WERI-Rb-1 (cell line): ENCODE data around the gene USE1.

ENCODE experiments used
- DNase-seq: peaks from one replicate; pipeline ENCODE4 v3.0.0-alpha.2; 2020
- H3K27ac ChIP-seq: fragments of 250-450 bp; sonication (Bioruptor Pico); 2 replicates; pipeline ENCODE4 v1.5.1; 2020; ENCODE audit warnings: mild to moderate bottlenecking, moderate library complexity
- H3K27me3 ChIP-seq: fragments of 250-450 bp; sonication (Bioruptor Pico); 2 replicates; pipeline ENCODE4 v1.5.1; 2021; ENCODE audit warnings: mild to moderate bottlenecking, low read depth, moderate library complexity; ENCODE audit not compliant: insufficient read depth, severe bottlenecking
- H3K36me3 ChIP-seq: fragments of 250-450 bp; sonication (Bioruptor Pico); 2 replicates; pipeline ENCODE4 v1.5.1; 2020; ENCODE audit warnings: mild to moderate bottlenecking, moderate library complexity
- H3K4me3 ChIP-seq: 2 replicates; pipeline ENCODE4 v1.5.1; 2011; ENCODE audit warnings: low read depth, mild to moderate bottlenecking, control low read depth, low read length
- H3K9me3 ChIP-seq: fragments of 250-450 bp; sonication (Bioruptor Pico); 2 replicates; pipeline ENCODE4 v1.5.1; 2021; ENCODE audit warnings: mild to moderate bottlenecking, moderate library complexity; ENCODE audit not compliant: severe bottlenecking
- TF ChIP-seq, protein P1 (sequence below): IDR thresholded peaks from 2 replicates; pipeline ENCODE4 v1.5.1; 2011; ENCODE audit warnings: low read depth, mild to moderate bottlenecking, control low read depth, inconsistent platforms, low read length

Gene USE1

GRCh38 chr19:17178291-17178690, 36.9 kb upstream of the USE1 start:
- no peak overlapping the region for H3K27ac ChIP-seq
- TF ChIP-seq, protein P1, sequence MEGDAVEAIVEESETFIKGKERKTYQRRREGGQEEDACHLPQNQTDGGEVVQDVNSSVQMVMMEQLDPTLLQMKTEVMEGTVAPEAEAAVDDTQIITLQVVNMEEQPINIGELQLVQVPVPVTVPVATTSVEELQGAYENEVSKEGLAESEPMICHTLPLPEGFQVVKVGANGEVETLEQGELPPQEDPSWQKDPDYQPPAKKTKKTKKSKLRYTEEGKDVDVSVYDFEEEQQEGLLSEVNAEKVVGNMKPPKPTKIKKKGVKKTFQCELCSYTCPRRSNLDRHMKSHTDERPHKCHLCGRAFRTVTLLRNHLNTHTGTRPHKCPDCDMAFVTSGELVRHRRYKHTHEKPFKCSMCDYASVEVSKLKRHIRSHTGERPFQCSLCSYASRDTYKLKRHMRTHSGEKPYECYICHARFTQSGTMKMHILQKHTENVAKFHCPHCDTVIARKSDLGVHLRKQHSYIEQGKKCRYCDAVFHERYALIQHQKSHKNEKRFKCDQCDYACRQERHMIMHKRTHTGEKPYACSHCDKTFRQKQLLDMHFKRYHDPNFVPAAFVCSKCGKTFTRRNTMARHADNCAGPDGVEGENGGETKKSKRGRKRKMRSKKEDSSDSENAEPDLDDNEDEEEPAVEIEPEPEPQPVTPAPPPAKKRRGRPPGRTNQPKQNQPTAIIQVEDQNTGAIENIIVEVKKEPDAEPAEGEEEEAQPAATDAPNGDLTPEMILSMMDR = no peak
- DNase-seq = no peak
- peaks cover 36% of the 10 kb centered on the region for H3K36me3 ChIP-seq
- H3K27me3 ChIP-seq = no peaks in the 10 kb centered on the region
- no peaks in the 10 kb centered on the region for H3K9me3 ChIP-seq
- no peak overlapping the region for H3K4me3 ChIP-seq

GRCh38 chr19:17180997-17181702, 34.0 kb upstream of the USE1 start:
- Histone ChIP-seq H3K27me3 (no peaks in the 10 kb centered on the region), H3K27ac (no peak overlapping the region), H3K36me3 (peaks cover 29% of the 10 kb centered on the region), H3K9me3 (no peaks in the 10 kb centered on the region), H3K4me3 (no peak overlapping the region)
- TF ChIP-seq, protein P1 = no peak
- no peak for DNase-seq

DNA sequence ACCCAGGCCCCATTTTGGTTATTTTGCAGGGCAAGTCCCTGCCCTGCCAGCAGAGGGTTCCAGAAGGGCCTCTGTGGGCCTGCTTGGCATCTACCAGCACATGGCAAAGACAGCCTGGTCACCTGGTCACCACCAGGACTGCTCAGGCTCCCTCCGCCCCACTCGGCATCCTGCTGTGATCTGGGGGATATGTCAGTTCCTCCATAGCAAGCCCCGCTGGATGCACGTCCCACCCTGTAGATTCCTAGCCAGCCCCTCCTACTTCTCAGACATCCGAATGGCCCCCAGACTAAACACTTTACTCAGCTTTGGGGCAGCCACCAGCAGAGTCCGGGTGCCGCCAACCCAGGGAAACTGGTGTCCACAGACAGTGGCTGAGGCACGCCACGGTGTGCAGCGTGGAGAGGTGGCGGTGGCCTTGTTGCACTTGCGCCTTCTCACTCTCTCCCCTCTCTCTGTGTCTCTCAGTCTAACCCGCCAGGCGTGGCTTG, 31.8 kb upstream of the USE1 start:
- no peaks in the 10 kb centered on the region for H3K27me3 ChIP-seq
- H3K36me3 ChIP-seq = peaks cover 19% of the 10 kb centered on the region
- TF ChIP-seq, protein P1 = no peak
- no peak for DNase-seq
- no peak overlapping the region for H3K4me3 ChIP-seq
- no peaks in the 10 kb centered on the region for H3K9me3 ChIP-seq
- H3K27ac ChIP-seq = no peak overlapping the region

- TF ChIP-seq, protein P1 = no peak
Observed at GRCh38 chr19:17183858-17184321, 31.3 kb upstream of the USE1 start.

GRCh38 chr19:17184371-17184841, 30.8 kb upstream of the USE1 start:
- H3K27me3 ChIP-seq = no peaks in the 10 kb centered on the region
- H3K4me3 ChIP-seq = no peak overlapping the region
- no peak for DNase-seq
- peaks cover 24% of the 10 kb centered on the region for H3K36me3 ChIP-seq
- H3K27ac ChIP-seq = no peak overlapping the region
- H3K9me3 ChIP-seq = no peaks in the 10 kb centered on the region
- TF ChIP-seq, protein P1 = no peak

More at GRCh38 chr19:17183858-17184321, 31.3 kb upstream of the USE1 start:
- H3K4me3 ChIP-seq = no peak overlapping the region
- no peak overlapping the region for H3K27ac ChIP-seq
- peaks cover 19% of the 10 kb centered on the region for H3K36me3 ChIP-seq
- no peaks in the 10 kb centered on the region for H3K9me3 ChIP-seq
- no peak for DNase-seq
- no peaks in the 10 kb centered on the region for H3K27me3 ChIP-seq
